Adrenal gland (tissue), 5 donors: Measurements from ENCODE around the gene OSBPL10.

ENCODE experiments used
- POLR2A ChIP-seq, 2 donors: fragments of 450-650 bp; IDR thresholded peaks; one replicate each; pipeline ENCODE4 v1.6.1; 2017; ENCODE audit warnings: antibody characterized with exemption in 2 of 2, mild to moderate bottlenecking in 2 of 2, moderate library complexity in 1 of 2
- TF ChIP-seq, protein P1 (sequence below), 6 experiments: fragments of 450-650 bp in 4 of 6; fragments of 200-600 bp in 2 of 6; sonication (generic) in 1 of 6; IDR thresholded peaks; 1 replicate in 5 of 6; 2 replicates in 1 of 6; pipeline versions ENCODE4 v1.5.1 to v1.8.0; 2016 to 2021; ENCODE audit warnings: antibody characterized with exemption in 6 of 6, mild to moderate bottlenecking in 2 of 6, moderate library complexity in 1 of 6
- donor health status: DM: no; HTN: no; CAD: no.

DNA sequence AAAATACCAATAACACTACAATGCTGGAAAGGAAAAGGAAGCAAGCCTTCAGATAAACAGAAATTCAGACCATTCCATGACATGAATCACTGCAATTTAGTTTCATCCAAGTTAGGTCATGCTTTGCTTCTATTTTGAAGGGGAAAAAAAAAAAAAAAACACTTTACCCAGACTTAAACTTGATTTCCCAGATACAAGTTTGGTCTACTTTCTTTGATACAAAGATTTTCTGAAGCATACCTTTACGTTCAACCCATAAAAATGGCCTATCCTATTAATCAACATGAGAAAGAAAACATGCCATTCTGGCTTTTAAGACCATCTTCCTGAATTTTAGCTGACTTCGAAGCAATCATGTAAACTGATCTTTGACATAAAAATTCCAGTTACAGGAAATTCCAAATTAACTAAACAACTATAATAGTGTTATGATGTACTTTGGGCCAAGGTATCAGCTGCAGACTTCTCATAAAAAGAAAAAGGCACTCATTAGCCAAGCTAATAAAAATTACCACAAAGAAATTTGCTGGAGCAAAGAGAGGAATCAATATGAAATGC is 12.6 kb downstream of the OSBPL10 start:
- no peak for TF ChIP-seq POLR2A (IDR thresholded peaks at IDR 0.05)
- TF ChIP-seq, protein P1, sequence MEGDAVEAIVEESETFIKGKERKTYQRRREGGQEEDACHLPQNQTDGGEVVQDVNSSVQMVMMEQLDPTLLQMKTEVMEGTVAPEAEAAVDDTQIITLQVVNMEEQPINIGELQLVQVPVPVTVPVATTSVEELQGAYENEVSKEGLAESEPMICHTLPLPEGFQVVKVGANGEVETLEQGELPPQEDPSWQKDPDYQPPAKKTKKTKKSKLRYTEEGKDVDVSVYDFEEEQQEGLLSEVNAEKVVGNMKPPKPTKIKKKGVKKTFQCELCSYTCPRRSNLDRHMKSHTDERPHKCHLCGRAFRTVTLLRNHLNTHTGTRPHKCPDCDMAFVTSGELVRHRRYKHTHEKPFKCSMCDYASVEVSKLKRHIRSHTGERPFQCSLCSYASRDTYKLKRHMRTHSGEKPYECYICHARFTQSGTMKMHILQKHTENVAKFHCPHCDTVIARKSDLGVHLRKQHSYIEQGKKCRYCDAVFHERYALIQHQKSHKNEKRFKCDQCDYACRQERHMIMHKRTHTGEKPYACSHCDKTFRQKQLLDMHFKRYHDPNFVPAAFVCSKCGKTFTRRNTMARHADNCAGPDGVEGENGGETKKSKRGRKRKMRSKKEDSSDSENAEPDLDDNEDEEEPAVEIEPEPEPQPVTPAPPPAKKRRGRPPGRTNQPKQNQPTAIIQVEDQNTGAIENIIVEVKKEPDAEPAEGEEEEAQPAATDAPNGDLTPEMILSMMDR (IDR thresholded peaks at IDR 0.05): no peak
